ENCODE results near the gene PARD6A. TPM values are rescaled to one million over a fixed set of nuclear protein-coding genes. Genes with fewer than 3 reads are reported as not detected.

PARD6A gene
- total RNA-seq, 1 experiment from 2014 or later: 5.6 TPM

GRCh38 chr16:67647681-67648080 lies 13.1 kb upstream of the PARD6A start:
- Histone ChIP-seq H3K27ac (ENCODE audit: low read depth, low read length) (no peak overlapping the region), H3K4me2 (ENCODE audit: low read length) (no peak overlapping the region), H3K9ac (ENCODE audit: low read length) (no peak overlapping the region), H3K9me3 (ENCODE audit: control insufficient read depth in 1 of 2, insufficient read depth in 1 of 2, low read depth in 1 of 2, low read length in 2 of 2) (no peaks in the 10 kb centered on the region), H4K20me1 (ENCODE audit: insufficient read depth) (no peaks in the 10 kb centered on the region), H2AFZ (ENCODE audit: low read depth, low read length, poor library complexity, severe bottlenecking) (no peak overlapping the region), H3K79me2 (ENCODE audit: insufficient read depth, low read length) (no peaks in the 10 kb centered on the region), H3K36me3 (ENCODE audit: control insufficient read depth in 1 of 2, insufficient read depth in 2 of 2, low read length in 2 of 2) (no peaks in the 10 kb centered on the region), H3K4me3 (replicated peaks in 1 of 2; ENCODE audit: low read depth in 1 of 2, low read length in 2 of 2) (no peak overlapping the region), H3K4me1 (ENCODE audit: control insufficient read depth in 1 of 2, insufficient read depth in 2 of 2, low read length in 2 of 2) (peaks cover 0 to 8% of the 10 kb centered on the region in 2 experiments; a peak in 1 of 4 replicates), H3K27me3 (ENCODE audit: insufficient read depth, low read length) (no peaks in the 10 kb centered on the region), H3K9me2 (ENCODE audit: insufficient read depth) (no peaks in the 10 kb centered on the region)
- TF ChIP-seq SP1 (IDR thresholded peaks at IDR 0.05; ENCODE audit: low read depth) (no peak), FOSL1 (IDR thresholded peaks at IDR 0.05; ENCODE audit: low read depth) (no peak), CTCF (IDR thresholded peaks at IDR 0.05 in 2 of 3, conservative IDR thresholded peaks at IDR 0.05 in 1 of 3; ENCODE audit: borderline replicate concordance in 1 of 3, insufficient read depth in 1 of 3, low read depth in 2 of 3, low read length in 2 of 3) (no peak), CBX3 (IDR thresholded peaks at IDR 0.05; ENCODE audit: low read depth) (no peak), MAX (IDR thresholded peaks at IDR 0.05) (no peak)
- intact Hi-C loops (cut with micrococcal nuclease): no loop called here
- ATAC-seq: no peak
- no peak for DNase-seq (ENCODE audit: low read depth, low spot score)
- BruUV-seq (replicated peaks): no TSS peak
- RAD21 ChIA-PET (ENCODE audit: low non-redundant PET in 1 of 2, low total read pairs in 2 of 2, uncharacterized antibody in 2 of 2, unreplicated experiment in 2 of 2): no interaction called here
- POLR2A ChIA-PET: interaction anchor here (1.5 kb wide), 1 partner anchor 12 kb away, joined by 3 read pairs; the partner anchor contains the start of gene ACD
- CTCF ChIA-PET: interaction anchor here (1.3 kb wide), 1 partner anchor 126 kb away, joined by 7 read pairs; no protein-coding TSS in a partner anchor

- no peaks in the 10 kb centered on the region for H3K27me3 ChIP-seq (ENCODE audit: insufficient read depth, low read length)
- ChIA-PET RAD21 (ENCODE audit: low non-redundant PET in 1 of 2, low total read pairs in 2 of 2, uncharacterized antibody in 2 of 2, unreplicated experiment in 2 of 2) (no interaction called here), POLR2A (interaction anchor here (1.5 kb wide), 1 partner anchor 12 kb away, joined by 3 read pairs; the partner anchor contains the start of gene ACD), CTCF (interaction anchor here (1.3 kb wide), 1 partner anchor 127 kb away, joined by 7 read pairs; no protein-coding TSS in a partner anchor)
- H3K9me2 ChIP-seq (ENCODE audit: insufficient read depth): no peaks in the 10 kb centered on the region
- no peak overlapping the region for H2AFZ ChIP-seq (ENCODE audit: low read depth, low read length, poor library complexity, severe bottlenecking)
- intact Hi-C loops (cut with micrococcal nuclease): no loop called here
- no peak overlapping the region for H3K4me3 ChIP-seq (replicated peaks in 1 of 2; ENCODE audit: low read depth in 1 of 2, low read length in 2 of 2)
- no peak overlapping the region for H3K27ac ChIP-seq (ENCODE audit: low read depth, low read length)
- H3K79me2 ChIP-seq (ENCODE audit: insufficient read depth, low read length): no peaks in the 10 kb centered on the region; the same call in 1 of the 2 replicates
- no peak for DNase-seq (ENCODE audit: low read depth, low spot score)
- H4K20me1 ChIP-seq (ENCODE audit: insufficient read depth): no peaks in the 10 kb centered on the region
- H3K9ac ChIP-seq (ENCODE audit: low read length): no peak overlapping the region
- peaks cover 0 to 8% of the 10 kb centered on the region in 2 experiments; a peak in 1 of 4 replicates for H3K4me1 ChIP-seq (ENCODE audit: control insufficient read depth in 1 of 2, insufficient read depth in 2 of 2, low read length in 2 of 2)
- no TSS peak for BruUV-seq (replicated peaks)
- no peak overlapping the region for H3K4me2 ChIP-seq (ENCODE audit: low read length)
- ATAC-seq: no peak
- H3K36me3 ChIP-seq (ENCODE audit: control insufficient read depth in 1 of 2, insufficient read depth in 2 of 2, low read length in 2 of 2): no peaks in the 10 kb centered on the region
- no peaks in the 10 kb centered on the region for H3K9me3 ChIP-seq (ENCODE audit: control insufficient read depth in 1 of 2, insufficient read depth in 1 of 2, low read depth in 1 of 2, low read length in 2 of 2)
- TF ChIP-seq FOSL1 (IDR thresholded peaks at IDR 0.05; ENCODE audit: low read depth) (no peak), POLR2A (IDR thresholded peaks at IDR 0.05; ENCODE audit: borderline replicate concordance, extremely low read depth, insufficient read depth, insufficient read length) (no peak), POLR2AphosphoS5 (IDR thresholded peaks at IDR 0.05; ENCODE audit: low read depth, low read length) (no peak), REST (IDR thresholded peaks at IDR 0.05; ENCODE audit: low read depth) (no peak), CBX3 (IDR thresholded peaks at IDR 0.05; ENCODE audit: low read depth) (no peak), JUND (IDR thresholded peaks at IDR 0.05) (no peak), RAD21 (IDR thresholded peaks at IDR 0.05; ENCODE audit: low read depth) (no peak), TCF7L2 (IDR thresholded peaks at IDR 0.05; ENCODE audit: borderline replicate concordance, extremely low read depth, insufficient read depth, insufficient read length) (no peak), MAX (IDR thresholded peaks at IDR 0.05) (no peak), EGR1 (IDR thresholded peaks at IDR 0.05; ENCODE audit: low read depth) (no peak)
These were observed 12.5 kb upstream of the PARD6A start for GRCh38 chr16:67648088-67648763.

Data from HCT116 (cell line).